K562 (cell line): ENCODE data around the gene PLK5. TPM values are rescaled to one million over a fixed set of nuclear protein-coding genes. Genes with fewer than 3 reads are reported as not detected.

Experiments
- ASH1L ChIP-seq: fragments of 450-650 bp; IDR thresholded peaks from 2 replicates; pipeline ENCODE4 v1.6.1; 2018; ENCODE audit warnings: borderline replicate concordance, mild to moderate bottlenecking, low read depth; ENCODE audit not compliant: partially characterized antibody
- BHLHE40 ChIP-seq: IDR thresholded peaks from 2 replicates; pipeline ENCODE4 v1.6.1; 2011; ENCODE audit warnings: low read length, improper control_type of control experiment
- CEBPG ChIP-seq, 3 experiments: fragments of 200-800 bp in 1 of 3; sonication (Bioruptor generic) in 1 of 3; sonication (generic) in 1 of 3; formaldehyde crosslinking in 1 of 3; IDR thresholded peaks in 2 of 3; conservative IDR thresholded peaks in 1 of 3; 2 replicates each; pipeline versions ENCODE4 v1.6.1 to v1.8.0; 2016 to 2022; ENCODE audit warnings: missing compliant biosample characterization in 2 of 3, missing genetic modification characterization in 2 of 3, mild to moderate bottlenecking in 1 of 3, missing genetic modification reagents in 1 of 3
- EGR1 ChIP-seq: fragments of 450-650 bp; conservative IDR thresholded peaks from 2 replicates; pipeline ENCODE4 v1.6.1; 2017; ENCODE audit warnings: mild to moderate bottlenecking
- ERF ChIP-seq: fragments of 450-650 bp; formaldehyde crosslinking; IDR thresholded peaks from 2 replicates; pipeline ENCODE4 v1.4.0; 2020; ENCODE audit warnings: mild to moderate bottlenecking, mixed read lengths
- ILK ChIP-seq: fragments of 450-650 bp; IDR thresholded peaks from 2 replicates; pipeline ENCODE4 v1.6.1; 2016; ENCODE audit warnings: missing genetic modification characterization, low read depth, mild to moderate bottlenecking, missing compliant biosample characterization, moderate library complexity, borderline replicate concordance
- KDM1A ChIP-seq, 2 experiments: fragments of 450-650 bp; IDR thresholded peaks; 2 replicates each; pipeline ENCODE4 v1.6.1; 2016; ENCODE audit warnings: mild to moderate bottlenecking in 2 of 2
- PHB2 ChIP-seq: fragments of 450-650 bp; IDR thresholded peaks from 2 replicates; pipeline ENCODE4 v1.6.1; 2017; ENCODE audit warnings: low read depth
- POLR2G ChIP-seq: fragments of 200-400 bp; formaldehyde crosslinking; IDR thresholded peaks from 2 replicates; pipeline ENCODE4 v1.6.1; 2017; ENCODE audit warnings: low read depth, mild to moderate bottlenecking, antibody characterized with exemption, low read length, moderate library complexity
- RCOR1 ChIP-seq, 2 experiments: IDR thresholded peaks; 2 replicates each; pipeline ENCODE4 v1.6.1; 2012; ENCODE audit warnings: low read depth in 2 of 2, low read length in 2 of 2, borderline replicate concordance in 1 of 2, improper control_type of control experiment in 1 of 2
- SNAPC5 ChIP-seq: fragments of 250-450 bp; sonication (Bioruptor Pico); IDR thresholded peaks from 2 replicates; pipeline ENCODE4 v1.8.0; 2021; ENCODE audit warnings: moderate library complexity, mild to moderate bottlenecking, inconsistent platforms
- TAL1 ChIP-seq: fragments of 450-650 bp; IDR thresholded peaks from 2 replicates; pipeline ENCODE4 v1.6.1; 2016; ENCODE audit warnings: mild to moderate bottlenecking
- ZNF586 ChIP-seq: fragments of 450-650 bp; formaldehyde crosslinking; conservative IDR thresholded peaks from 2 replicates; pipeline ENCODE4 v1.4.0; 2020; ENCODE audit warnings: mild to moderate bottlenecking, moderate library complexity
- polyA plus RNA-seq, 8 experiments: library from polyadenylated mRNA; depleted of rRNA in 4 of 8; stranded (reverse) in 5 of 8; unstranded in 3 of 8; fragments of >200 nt; fragmentation: Nextera tagmentation in 2 of 8; fragmentation: Illumina TruSeq in 1 of 8; extraction: Ambion mirVana in 2 of 8; extraction: Trizol in 1 of 8; gene quantifications; 2 replicates each; pipeline versions ENCODE4 v1.2.1 to v1.2.3, GENCODE V29; 2011 to 2014; ENCODE audit warnings: inconsistent platforms in 1 of 8, missing spikeins in 1 of 8
- total RNA-seq, 7 experiments: library from RNA; depleted of rRNA in 6 of 7; stranded (reverse); fragments of >200 nt in 6 of 7; fragmentation: Illumina TruSeq in 2 of 7; extraction: Trizol in 2 of 7; gene quantifications; 2 replicates each; pipeline versions ENCODE4 v1.2.1 to v1.2.3, GENCODE V29; 2011 to 2021; ENCODE audit warnings: low replicate concordance in 1 of 7
- TF ChIP-seq, protein P1 (sequence below): fragments of 450-650 bp; IDR thresholded peaks from 2 replicates; pipeline ENCODE4 v1.6.1; 2018; ENCODE audit warnings: mild to moderate bottlenecking, low read depth; ENCODE audit not compliant: partially characterized antibody

Gene PLK5
- total and polyA plus RNA-seq, 9 of the 15 experiments (the other 6 are each of a cell fraction or from before 2014, with no cell fraction given), result 0.04 to 0.23 (median 0.11) TPM; not detected in 5

- TF ChIP-seq CEBPG (CRISPR knock-in tag; IDR thresholded peaks at IDR 0.05) (no peak), CEBPG (tag; conservative IDR thresholded peaks at IDR 0.05 in 1 of 2, IDR thresholded peaks at IDR 0.05 in 1 of 2) (no peak), POLR2G (no peak), BHLHE40 (no peak), EGR1 (peak; percentile 80), ASH1L (no peak), ZNF586 (CRISPR knock-in tag) (no peak), SNAPC5 (CRISPR knock-in tag) (no peak), RCOR1 (IDR thresholded peaks at IDR 0.05; ENCODE audit: borderline replicate concordance in 1 of 2, low read depth in 2 of 2, low read length in 2 of 2) (no peak), ILK (no peak), TAL1 (no peak), KDM1A (IDR thresholded peaks at IDR 0.05) (peak; percentile 38 to 55; a peak in 2 of 4 replicates), PHB2 (no peak), ERF (CRISPR knock-in tag) (no peak)
- TF ChIP-seq, protein P1, sequence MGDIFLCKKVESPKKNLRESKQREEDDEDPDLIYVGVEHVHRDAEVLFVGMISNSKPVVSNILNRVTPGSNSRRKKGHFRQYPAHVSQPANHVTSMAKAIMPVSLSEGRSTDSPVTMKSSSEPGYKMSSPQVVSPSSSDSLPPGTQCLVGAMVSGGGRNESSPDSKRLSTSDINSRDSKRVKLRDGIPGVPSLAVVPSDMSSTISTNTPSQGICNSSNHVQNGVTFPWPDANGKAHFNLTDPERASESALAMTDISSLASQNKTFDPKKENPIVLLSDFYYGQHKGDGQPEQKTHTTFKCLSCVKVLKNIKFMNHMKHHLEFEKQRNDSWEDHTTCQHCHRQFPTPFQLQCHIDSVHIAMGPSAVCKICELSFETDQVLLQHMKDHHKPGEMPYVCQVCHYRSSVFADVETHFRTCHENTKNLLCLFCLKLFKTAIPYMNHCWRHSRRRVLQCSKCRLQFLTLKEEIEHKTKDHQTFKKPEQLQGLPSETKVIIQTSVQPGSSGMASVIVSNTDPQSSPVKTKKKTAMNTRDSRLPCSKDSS, result no peak
These were observed 25.6 kb downstream of the PLK5 start (continued) for GRCh38 chr19:1549332-1549945.
